Measurements from ENCODE around the gene ARHGDIG.
"Not testable (repeated sequence)": the region's sequence is repeated elsewhere in the genome, so short reads cannot be mapped to it uniquely, and the experiment has no call there.

The ARHGDIG gene

DNA sequence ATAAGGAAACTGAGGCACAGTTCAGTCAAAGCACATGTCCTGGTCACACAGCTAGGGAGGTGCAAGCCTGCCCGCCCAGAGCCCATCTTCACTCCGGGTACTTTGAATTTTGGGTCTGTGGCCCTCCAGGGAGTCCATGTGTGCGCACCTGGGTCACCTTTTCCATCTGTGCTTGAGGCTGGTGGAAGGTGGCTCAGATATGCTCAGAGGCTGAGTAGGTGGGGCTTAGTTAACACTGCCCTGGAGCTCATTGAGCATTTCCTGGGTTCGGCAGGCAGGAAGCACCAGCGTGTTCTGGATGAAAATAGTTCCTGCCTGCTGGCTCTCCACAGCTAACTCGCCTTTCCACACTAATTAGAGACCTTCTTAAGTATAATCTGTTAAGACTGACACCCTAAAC lies 26.6 kb upstream of the ARHGDIG start:
- no peak overlapping the region for H3K27ac ChIP-seq (ENCODE audit: low read length)
- peaks cover 12% of the 10 kb centered on the region for H3K4me1 ChIP-seq (ENCODE audit: low read length)
- peaks cover 6% of the 10 kb centered on the region for H3K36me3 ChIP-seq (replicated peaks; ENCODE audit: low read depth, low read length)
- H3K79me2 ChIP-seq (ENCODE audit: low read length), result no peaks in the 10 kb centered on the region
- H3K27me3 ChIP-seq (ENCODE audit: low read depth, low read length), result no peaks in the 10 kb centered on the region
- TF ChIP-seq, protein P1, sequence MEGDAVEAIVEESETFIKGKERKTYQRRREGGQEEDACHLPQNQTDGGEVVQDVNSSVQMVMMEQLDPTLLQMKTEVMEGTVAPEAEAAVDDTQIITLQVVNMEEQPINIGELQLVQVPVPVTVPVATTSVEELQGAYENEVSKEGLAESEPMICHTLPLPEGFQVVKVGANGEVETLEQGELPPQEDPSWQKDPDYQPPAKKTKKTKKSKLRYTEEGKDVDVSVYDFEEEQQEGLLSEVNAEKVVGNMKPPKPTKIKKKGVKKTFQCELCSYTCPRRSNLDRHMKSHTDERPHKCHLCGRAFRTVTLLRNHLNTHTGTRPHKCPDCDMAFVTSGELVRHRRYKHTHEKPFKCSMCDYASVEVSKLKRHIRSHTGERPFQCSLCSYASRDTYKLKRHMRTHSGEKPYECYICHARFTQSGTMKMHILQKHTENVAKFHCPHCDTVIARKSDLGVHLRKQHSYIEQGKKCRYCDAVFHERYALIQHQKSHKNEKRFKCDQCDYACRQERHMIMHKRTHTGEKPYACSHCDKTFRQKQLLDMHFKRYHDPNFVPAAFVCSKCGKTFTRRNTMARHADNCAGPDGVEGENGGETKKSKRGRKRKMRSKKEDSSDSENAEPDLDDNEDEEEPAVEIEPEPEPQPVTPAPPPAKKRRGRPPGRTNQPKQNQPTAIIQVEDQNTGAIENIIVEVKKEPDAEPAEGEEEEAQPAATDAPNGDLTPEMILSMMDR (IDR thresholded peaks at IDR 0.05; ENCODE audit: low read depth, low read length), result no peak
- TF ChIP-seq EZH2phosphoT487 (IDR thresholded peaks at IDR 0.05; ENCODE audit: low read depth), result no peak
- H2AFZ ChIP-seq (ENCODE audit: low read depth, low read length), result no peak overlapping the region
- no peak overlapping the region for H3K4me2 ChIP-seq (ENCODE audit: low read length)
- no peak overlapping the region for H3K4me3 ChIP-seq (ENCODE audit: low read length)
- no peaks in the 10 kb centered on the region for H4K20me1 ChIP-seq (ENCODE audit: insufficient read depth, low read length)
- no peaks in the 10 kb centered on the region for H3K9me3 ChIP-seq (ENCODE audit: insufficient read depth, low read length)
- H3K9ac ChIP-seq (ENCODE audit: low read length), result no peak overlapping the region

DNA sequence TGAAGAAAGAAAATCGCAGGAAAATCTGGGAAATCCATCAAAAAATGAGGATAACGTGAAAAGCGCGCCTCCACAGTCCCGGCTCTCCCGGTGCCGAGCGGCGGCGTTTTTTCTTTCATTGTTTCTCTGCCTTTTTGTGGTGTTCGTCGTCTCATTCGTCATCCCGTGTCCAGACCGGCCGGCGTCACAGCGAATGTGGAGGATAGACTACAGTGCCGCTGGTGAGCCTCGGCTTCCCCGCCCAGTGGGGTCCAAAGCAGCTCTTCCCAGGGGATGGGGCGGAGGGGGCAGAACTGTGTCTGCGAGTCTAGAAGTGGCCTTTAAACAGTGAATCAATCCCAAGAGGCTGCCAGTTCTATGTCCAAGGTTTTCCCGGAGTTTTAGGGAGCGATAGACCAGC lies 25.9 kb upstream of the ARHGDIG start:
- no peak overlapping the region for H3K27ac ChIP-seq (ENCODE audit: low read length)
- TF ChIP-seq, protein P1 (IDR thresholded peaks at IDR 0.05; ENCODE audit: low read depth, low read length), result no peak
- no peak for TF ChIP-seq EZH2phosphoT487 (IDR thresholded peaks at IDR 0.05; ENCODE audit: low read depth)
- H3K4me3 ChIP-seq (ENCODE audit: low read length), result no peak overlapping the region
- H3K9me3 ChIP-seq (ENCODE audit: insufficient read depth, low read length), result no peaks in the 10 kb centered on the region
- no peak overlapping the region for H3K4me2 ChIP-seq (ENCODE audit: low read length)
- H3K79me2 ChIP-seq (ENCODE audit: low read length), result no peaks in the 10 kb centered on the region
- H3K9ac ChIP-seq (ENCODE audit: low read length), result no peak overlapping the region
- no peaks in the 10 kb centered on the region for H3K27me3 ChIP-seq (ENCODE audit: low read depth, low read length)
- H3K36me3 ChIP-seq (replicated peaks; ENCODE audit: low read depth, low read length), result peaks cover 6% of the 10 kb centered on the region
- H2AFZ ChIP-seq (ENCODE audit: low read depth, low read length), result no peak overlapping the region
- peaks cover 12% of the 10 kb centered on the region for H3K4me1 ChIP-seq (ENCODE audit: low read length)
- no peaks in the 10 kb centered on the region for H4K20me1 ChIP-seq (ENCODE audit: insufficient read depth, low read length)

DNA sequence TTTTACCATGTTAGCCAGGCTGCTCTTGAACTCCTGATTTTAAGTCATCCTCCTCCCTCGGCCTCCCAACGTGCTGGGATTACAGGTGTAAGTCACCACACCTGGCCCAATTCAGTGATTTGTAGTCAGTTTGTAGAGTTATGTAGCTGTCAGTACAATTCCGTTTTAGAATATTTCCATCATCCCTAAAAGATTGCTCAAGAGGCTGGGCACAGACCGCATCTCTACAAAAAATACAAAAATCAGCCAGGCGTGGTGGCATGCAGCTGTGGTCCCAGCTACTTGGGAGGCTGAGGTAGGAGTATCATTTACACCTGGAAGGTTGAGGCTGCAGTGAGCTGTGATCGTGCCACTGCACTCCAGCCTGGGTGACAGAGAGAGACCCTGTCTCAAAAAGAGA lies 25.2 kb upstream of the ARHGDIG start:
- Histone ChIP-seq H3K36me3 (replicated peaks; ENCODE audit: low read depth, low read length) (peaks cover 6% of the 10 kb centered on the region), H3K9me3 (ENCODE audit: insufficient read depth, low read length) (no peaks in the 10 kb centered on the region), H4K20me1 (ENCODE audit: insufficient read depth, low read length) (no peaks in the 10 kb centered on the region), H3K4me1 (ENCODE audit: low read length) (peaks cover 12% of the 10 kb centered on the region), H3K27ac (ENCODE audit: low read length) (no peak overlapping the region), H3K9ac (ENCODE audit: low read length) (no peak overlapping the region), H2AFZ (ENCODE audit: low read depth, low read length) (no peak overlapping the region), H3K79me2 (ENCODE audit: low read length) (no peaks in the 10 kb centered on the region), H3K4me2 (ENCODE audit: low read length) (no peak overlapping the region), H3K4me3 (ENCODE audit: low read length) (no peak overlapping the region), H3K27me3 (ENCODE audit: low read depth, low read length) (no peaks in the 10 kb centered on the region)
- TF ChIP-seq EZH2phosphoT487 (IDR thresholded peaks at IDR 0.05; ENCODE audit: low read depth), result no peak
- TF ChIP-seq, protein P1 (IDR thresholded peaks at IDR 0.05; ENCODE audit: low read depth, low read length), result no peak

DNA sequence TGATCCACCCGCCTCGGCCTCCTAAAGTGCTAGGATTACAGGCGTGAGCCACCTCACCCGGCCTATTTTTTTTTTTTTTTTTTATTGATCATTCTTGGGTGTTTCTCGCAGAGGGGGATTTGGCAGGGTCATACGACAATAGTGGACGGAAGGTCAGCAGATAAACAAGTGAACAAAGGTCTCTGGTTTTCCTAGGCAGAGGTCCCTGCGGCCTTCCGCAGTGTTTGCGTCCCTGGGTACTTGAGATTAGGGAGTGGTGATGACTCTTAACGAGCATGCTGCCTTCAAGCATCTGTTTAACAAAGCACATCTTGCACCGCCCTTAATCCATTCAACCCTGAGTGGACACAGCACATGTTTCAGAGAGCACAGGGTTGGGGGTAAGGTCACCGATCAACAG lies 22.3 kb upstream of the ARHGDIG start:
- not testable (repeated sequence) for H3K4me2 ChIP-seq (ENCODE audit: low read length); H3K27ac ChIP-seq (ENCODE audit: low read length); H2AFZ ChIP-seq (ENCODE audit: low read depth, low read length); H3K36me3 ChIP-seq (replicated peaks; ENCODE audit: low read depth, low read length); H3K9me3 ChIP-seq (ENCODE audit: insufficient read depth, low read length); H3K79me2 ChIP-seq (ENCODE audit: low read length); H3K4me3 ChIP-seq (ENCODE audit: low read length); H4K20me1 ChIP-seq (ENCODE audit: insufficient read depth, low read length); H3K27me3 ChIP-seq (ENCODE audit: low read depth, low read length); H3K9ac ChIP-seq (ENCODE audit: low read length)
- H3K4me1 ChIP-seq (ENCODE audit: low read length), result peaks cover 23% of the 10 kb centered on the region

DNA sequence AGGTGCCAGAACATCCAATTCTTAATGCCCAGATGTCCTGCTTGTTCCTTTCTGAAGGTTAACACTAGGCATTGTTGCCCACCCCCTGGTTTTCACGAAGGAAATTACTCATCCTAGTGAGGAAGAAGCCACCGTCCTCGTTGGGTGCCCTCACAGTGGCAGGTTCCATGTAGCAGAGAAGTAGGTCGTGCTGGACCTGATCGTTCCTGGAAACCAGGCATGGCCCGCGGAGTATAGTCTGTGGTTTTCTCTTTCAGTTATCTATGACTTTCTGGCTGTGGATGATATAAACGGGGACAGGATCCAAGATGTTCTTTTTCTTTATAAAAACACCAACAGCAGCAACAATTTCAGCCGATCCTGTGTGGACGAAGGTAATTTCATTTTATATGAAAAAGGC lies 21.2 kb upstream of the ARHGDIG start:
- Histone ChIP-seq H3K79me2 (ENCODE audit: low read length) (no peaks in the 10 kb centered on the region), H4K20me1 (ENCODE audit: insufficient read depth, low read length) (no peaks in the 10 kb centered on the region), H3K4me1 (ENCODE audit: low read length) (peaks cover 20% of the 10 kb centered on the region), H3K27ac (ENCODE audit: low read length) (no peak overlapping the region), H2AFZ (ENCODE audit: low read depth, low read length) (no peak overlapping the region), H3K36me3 (replicated peaks; ENCODE audit: low read depth, low read length) (no peaks in the 10 kb centered on the region), H3K9me3 (ENCODE audit: insufficient read depth, low read length) (no peaks in the 10 kb centered on the region), H3K4me3 (ENCODE audit: low read length) (no peak overlapping the region), H3K9ac (ENCODE audit: low read length) (no peak overlapping the region), H3K27me3 (ENCODE audit: low read depth, low read length) (no peaks in the 10 kb centered on the region), H3K4me2 (ENCODE audit: low read length) (no peak overlapping the region)
- TF ChIP-seq, protein P1 (IDR thresholded peaks at IDR 0.05; ENCODE audit: low read depth, low read length), result no peak
- no peak for TF ChIP-seq EZH2phosphoT487 (IDR thresholded peaks at IDR 0.05; ENCODE audit: low read depth)

Data from OCI-LY3 (cell line).